ENCODE data around the gene SPDYE6. TPM values are rescaled to one million over a fixed set of nuclear protein-coding genes. Genes with fewer than 3 reads are reported as not detected.
"Not testable (repeated sequence)": the region's sequence is repeated elsewhere in the genome, so short reads cannot be mapped to it uniquely, and the experiment has no call there.

SPDYE6 gene
- total RNA-seq, 2 experiments from 2014 or later: not detected

DNA sequence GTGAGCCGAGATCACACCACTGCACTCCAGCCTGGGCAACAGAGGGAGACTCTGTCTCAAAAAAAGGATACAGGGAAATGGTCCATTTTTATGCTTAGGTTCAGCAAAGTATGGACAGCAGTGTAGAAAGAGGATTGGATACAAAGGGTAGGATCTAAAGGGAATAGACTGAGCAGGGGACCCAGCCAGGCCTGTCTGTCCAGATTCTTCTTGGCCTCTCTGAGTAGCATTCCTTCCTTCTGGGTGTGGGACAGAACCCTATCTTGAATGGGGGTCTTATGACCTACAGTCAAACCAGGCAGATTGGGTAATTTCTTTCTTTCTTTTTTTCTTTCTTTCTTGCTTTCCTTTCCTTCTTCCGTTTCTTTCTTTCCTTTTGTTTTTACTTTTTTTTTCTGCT is 43.9 kb downstream of the SPDYE6 start:
- Mint-ChIP-seq H3K9me3 (no peaks in the 10 kb centered on the region), H3K4me1 (no peaks in the 10 kb centered on the region), H3K27me3 (no peaks in the 10 kb centered on the region), H3K4me3 (no peak overlapping the region), H3K36me3 (no peaks in the 10 kb centered on the region), H3K27ac (no peak overlapping the region)
- no peak for DNase-seq

DNA sequence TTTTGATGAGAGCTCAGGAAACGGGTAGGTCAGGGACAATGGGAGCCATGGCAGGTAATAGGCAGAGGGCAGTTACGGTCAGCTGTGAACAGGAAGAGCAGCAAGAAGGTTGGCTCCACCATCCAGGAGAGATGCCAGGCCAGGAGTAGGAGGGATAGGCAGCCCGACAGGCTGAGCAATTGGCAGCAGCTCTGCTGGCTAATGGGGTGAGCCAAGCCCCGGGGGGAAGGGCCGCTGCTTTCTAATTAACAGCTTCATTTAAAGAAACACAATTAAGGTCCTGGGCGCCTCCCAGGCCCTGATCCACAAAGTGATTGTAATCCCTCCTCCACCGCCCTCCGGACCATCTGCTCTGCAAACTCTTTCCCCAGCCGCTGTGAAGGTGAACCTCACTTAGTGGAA is 45.8 kb downstream of the SPDYE6 start:
- DNase-seq: no peak
- no peaks in the 10 kb centered on the region for H3K36me3 Mint-ChIP-seq
- H3K4me3 Mint-ChIP-seq: no peak overlapping the region
- H3K27ac Mint-ChIP-seq: no peak overlapping the region
- H3K4me1 Mint-ChIP-seq: peaks cover 3% of the 10 kb centered on the region
- no peaks in the 10 kb centered on the region for H3K9me3 Mint-ChIP-seq
- no peaks in the 10 kb centered on the region for H3K27me3 Mint-ChIP-seq

DNA sequence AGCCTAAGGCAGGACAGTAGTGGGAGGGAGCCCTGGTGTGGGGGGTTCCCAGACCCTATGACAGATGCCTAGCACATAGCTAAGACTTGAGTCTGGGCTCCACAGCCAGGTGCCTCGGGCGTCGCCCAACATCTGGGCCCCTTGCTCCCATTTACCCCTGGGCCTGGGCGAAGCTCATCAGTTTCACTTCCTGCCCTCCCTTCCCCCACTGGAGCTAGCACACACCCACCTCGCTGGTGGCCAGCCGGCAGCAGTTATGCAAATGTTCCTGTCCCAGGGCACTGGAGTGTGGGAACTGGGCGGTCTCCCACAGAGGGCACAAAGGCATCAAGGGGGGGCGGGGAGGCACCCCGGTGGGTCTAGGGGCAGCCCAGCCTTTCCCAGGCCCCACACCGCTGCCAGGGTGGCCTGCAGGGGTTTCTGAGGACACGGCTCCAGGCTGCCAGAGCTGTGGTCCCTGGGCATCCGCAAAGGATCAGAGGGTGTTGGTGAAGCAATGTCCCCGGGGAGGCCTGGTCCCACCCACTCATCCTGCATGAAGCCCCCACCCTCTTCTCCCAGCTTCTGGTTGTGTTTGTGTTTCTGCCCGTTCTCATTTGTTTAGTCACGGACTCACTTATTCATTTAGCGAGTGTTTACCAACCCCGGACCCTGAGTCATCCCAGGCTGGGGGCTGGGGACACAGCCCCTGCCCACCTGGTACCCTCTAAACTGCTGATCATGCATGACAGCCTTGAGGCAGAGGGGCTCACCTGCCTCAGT is 49.1 kb downstream of the SPDYE6 start:
- peak; percentile 24 for DNase-seq
- H3K4me1 Mint-ChIP-seq: peaks cover 3% of the 10 kb centered on the region
- H3K4me3 Mint-ChIP-seq: no peak overlapping the region
- H3K27me3 Mint-ChIP-seq: no peaks in the 10 kb centered on the region
- no peak overlapping the region for H3K27ac Mint-ChIP-seq
- H3K36me3 Mint-ChIP-seq: no peaks in the 10 kb centered on the region
- H3K9me3 Mint-ChIP-seq: no peaks in the 10 kb centered on the region

DNA sequence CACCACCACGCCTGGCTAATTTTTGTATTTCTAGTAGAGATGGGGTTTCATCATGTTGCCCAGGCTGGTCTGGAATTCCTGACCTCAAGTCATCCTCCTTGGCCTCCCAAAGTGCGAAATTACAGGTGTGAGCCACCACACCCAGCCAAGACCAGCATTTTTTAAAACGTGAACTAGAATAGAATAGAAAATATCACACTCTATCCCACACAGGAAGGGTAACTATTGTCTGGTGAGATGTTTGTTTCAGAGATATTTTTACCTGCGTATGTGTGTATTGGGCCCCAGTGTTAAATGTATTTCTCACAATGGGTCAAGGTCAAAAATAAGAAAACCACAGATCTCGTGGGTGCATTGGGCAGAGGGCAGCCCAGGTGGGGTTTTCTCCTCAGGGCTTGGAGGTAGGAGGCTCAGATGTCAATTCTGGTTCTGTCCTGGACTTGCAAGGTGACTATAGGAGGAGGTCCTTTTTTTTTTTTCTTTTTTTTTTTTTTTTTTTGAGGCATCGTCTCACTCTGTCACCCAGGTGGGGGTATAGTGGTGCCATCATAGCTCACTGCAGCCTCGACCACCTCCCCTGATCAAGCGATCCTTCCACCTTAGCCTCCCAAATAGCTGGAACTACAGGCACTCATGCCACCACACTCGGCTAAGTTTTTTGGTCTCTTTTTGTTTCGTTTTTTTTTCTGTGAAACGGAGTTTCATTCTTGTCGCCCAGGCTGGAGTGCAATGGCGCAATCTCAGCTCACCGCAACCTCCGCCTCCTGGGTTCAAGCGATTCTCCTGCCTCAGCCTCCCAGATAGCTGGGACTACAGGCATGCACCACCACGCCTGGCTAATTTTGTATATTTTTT is 50.6 kb downstream of the SPDYE6 start:
- no peak for DNase-seq
- Mint-ChIP-seq H3K36me3 (no peaks in the 10 kb centered on the region), H3K27me3 (no peaks in the 10 kb centered on the region), H3K4me1 (peaks cover 3% of the 10 kb centered on the region), H3K4me3 (no peak overlapping the region), H3K27ac (no peak overlapping the region), H3K9me3 (no peaks in the 10 kb centered on the region)

DNA sequence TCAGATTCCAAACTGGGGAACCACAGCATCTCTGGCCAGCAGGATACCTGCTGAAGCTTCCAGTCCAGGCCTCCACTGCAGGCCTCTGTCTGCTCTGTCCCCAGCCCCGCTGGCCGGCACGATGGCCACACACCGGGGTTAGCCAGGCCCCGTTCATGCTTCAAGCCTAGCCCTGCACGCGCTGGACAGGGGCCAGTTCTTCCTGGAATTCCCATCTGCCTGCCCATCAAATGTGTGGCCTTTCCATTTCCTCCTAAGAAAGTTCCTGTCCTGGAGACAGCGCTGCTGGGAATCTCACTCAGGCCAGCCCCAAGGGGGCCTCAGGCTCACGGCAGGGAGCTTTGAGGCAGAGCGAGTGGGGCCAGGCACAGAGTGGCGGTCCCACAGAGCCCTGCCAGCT is 51.6 kb downstream of the SPDYE6 start:
- Mint-ChIP-seq H3K4me3 (no peak overlapping the region), H3K9me3 (no peaks in the 10 kb centered on the region)
- no peak for DNase-seq

DNA sequence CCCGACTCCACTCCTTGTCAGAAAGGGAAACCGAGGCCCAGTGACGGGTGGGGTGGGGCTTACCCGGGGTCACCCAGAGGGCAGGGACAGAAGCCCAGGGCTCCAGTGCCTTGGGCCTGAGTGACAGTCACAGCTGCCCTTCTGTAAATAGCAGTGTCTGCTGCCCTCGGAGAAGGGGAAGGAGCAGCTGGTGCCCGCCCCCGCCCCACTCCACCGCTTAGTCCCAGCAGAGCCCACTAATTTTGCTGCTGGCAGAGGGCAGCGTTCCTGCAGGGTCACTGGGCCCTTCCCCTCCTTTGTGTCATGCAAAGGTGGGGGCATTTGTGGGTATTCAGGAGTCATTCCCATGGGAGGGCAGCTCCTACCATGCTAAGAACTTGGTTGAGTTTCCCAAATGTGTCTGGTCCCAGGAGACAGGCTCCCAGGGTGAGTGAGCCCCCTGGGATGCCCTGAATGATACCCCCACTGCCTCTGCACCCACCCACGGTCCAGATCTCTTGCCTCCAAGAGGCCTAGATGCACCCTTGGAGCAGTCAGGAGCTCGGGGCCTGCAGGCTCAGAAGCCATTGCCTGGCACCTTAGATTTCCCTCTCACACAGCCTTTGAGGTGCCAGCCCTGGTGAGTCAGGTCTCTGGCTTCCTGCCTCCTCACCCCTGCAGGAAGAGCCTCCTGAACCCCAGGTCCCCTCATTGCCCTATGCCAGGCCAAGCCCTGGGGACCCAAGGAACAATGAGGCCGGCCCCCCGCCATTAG is 52.4 kb downstream of the SPDYE6 start:
- Mint-ChIP-seq H3K27ac (no peak overlapping the region), H3K36me3 (no peaks in the 10 kb centered on the region), H3K4me1 (peaks cover 3% of the 10 kb centered on the region), H3K4me3 (no peak overlapping the region), H3K9me3 (no peaks in the 10 kb centered on the region), H3K27me3 (no peaks in the 10 kb centered on the region)
- DNase-seq: no peak

More for the DNA sequence above, 51.6 kb downstream of the SPDYE6 start:
- Mint-ChIP-seq H3K27ac (no peak overlapping the region), H3K36me3 (no peaks in the 10 kb centered on the region), H3K4me1 (peaks cover 3% of the 10 kb centered on the region), H3K27me3 (no peaks in the 10 kb centered on the region)

DNA sequence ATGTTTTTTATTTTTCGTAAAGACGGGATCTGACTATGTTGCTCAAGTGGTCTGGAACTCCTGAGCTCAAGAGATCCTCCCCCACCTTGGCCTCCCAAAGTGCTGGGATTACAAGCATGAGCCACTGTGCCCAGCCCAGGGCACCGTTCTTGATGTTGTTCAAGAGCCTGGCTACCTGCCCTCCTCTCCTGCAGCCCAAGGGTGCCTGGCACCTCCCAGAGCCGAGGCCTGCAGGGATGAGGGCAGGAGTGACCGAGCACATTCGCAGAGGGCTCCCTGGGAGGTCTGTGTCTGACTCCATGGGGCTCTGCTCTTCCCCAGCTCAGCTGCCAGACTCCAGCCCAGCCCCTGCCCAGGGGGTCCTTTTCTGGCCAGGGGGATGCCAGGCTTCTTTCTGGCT is 54.2 kb downstream of the SPDYE6 start:
- Mint-ChIP-seq H3K9me3 (no peaks in the 10 kb centered on the region), H3K36me3 (no peaks in the 10 kb centered on the region), H3K4me1 (peaks cover 2% of the 10 kb centered on the region), H3K4me3 (no peak overlapping the region), H3K27ac (no peak overlapping the region), H3K27me3 (no peaks in the 10 kb centered on the region)
- DNase-seq: no peak

DNA sequence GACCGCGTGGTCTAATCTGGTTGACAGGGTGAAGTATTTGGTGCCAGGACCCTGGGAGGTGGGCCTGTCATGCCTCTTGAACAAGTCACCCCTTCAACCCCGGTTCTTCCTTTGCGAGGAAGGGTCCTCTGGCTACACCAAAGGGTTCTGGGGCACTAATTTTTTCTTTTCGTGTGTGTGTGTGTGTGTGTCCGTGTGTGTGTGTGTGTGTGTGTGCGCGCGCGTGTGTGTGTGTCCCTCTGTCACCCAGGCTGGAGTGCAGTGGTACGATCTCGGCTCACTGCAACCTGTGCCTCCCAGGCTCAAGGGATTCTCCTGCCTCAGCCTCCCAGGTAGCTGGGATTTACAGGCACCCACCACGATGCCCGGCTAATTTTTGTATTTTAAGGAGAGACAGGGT is 54.9 kb downstream of the SPDYE6 start:
- H3K36me3 Mint-ChIP-seq, H3K4me3 Mint-ChIP-seq, H3K27ac Mint-ChIP-seq, H3K27me3 Mint-ChIP-seq, DNase-seq, H3K4me1 Mint-ChIP-seq, H3K9me3 Mint-ChIP-seq: not testable (repeated sequence)

DNA sequence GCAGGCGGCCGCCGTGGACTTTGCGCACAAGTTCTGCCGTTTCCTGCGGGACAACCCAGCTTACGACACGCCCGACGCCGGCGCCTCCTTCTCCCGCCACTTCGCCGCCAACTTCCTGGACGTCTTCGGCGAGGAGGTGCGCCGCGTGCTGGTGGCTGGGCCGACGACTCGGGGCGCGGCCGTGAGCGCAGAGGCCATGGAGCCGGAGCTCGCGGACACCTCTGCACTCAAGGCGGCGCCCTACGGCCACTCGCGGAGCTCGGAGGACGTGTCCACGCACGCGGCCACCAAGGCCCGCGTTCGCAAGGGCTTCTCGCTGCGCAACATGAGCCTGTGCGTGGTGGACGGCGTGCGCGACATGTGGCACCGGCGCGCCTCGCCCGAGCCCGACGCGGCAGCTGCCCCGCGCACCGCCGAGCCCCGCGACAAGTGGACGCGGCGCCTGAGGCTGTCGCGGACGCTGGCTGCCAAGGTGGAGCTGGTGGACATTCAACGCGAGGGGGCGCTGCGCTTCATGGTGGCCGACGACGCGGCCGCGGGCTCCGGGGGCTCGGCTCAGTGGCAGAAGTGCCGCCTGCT is 55.5 kb downstream of the SPDYE6 start:
- Mint-ChIP-seq H3K36me3 (no peaks in the 10 kb centered on the region), H3K4me3 (no peak overlapping the region), H3K4me1 (no peaks in the 10 kb centered on the region), H3K27ac (no peak overlapping the region), H3K27me3 (no peaks in the 10 kb centered on the region), H3K9me3 (no peaks in the 10 kb centered on the region)
- no peak for DNase-seq

DNA sequence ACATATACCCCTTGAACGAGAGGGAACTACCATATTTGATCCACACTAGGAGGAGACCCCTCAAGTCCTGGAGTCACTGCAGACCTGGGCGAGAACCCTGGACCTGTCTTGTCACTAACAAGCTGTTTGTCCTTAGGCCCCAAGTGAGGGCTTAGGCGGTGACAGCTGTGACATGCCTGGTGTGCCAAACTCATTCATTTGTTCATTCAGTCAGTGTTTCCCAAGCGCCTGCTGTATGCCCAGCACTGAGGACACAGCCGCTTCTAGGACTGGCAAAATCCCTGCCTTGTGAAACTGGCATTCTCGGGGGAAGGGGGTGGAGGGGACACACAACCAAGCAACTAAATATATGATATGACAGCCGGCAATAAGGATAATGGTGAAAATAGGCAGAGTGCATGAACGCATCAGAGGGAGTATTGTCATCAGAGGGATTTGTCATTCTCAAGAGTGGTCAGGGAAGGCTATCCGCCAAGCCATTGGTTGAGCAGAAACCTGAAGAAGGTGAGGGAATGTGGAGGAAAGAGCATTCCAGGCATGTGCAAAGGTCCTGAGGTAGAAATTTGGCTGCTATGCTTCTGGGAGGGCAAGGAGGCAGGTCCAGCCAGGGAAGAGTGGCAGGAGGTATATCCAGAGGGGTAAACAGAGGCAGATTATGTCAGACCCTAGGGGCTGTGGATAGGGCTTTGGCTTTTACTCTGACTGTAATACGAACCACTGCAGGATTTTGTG is 58.6 kb downstream of the SPDYE6 start:
- Mint-ChIP-seq H3K27ac (no peak overlapping the region), H3K36me3 (no peaks in the 10 kb centered on the region), H3K4me1 (no peaks in the 10 kb centered on the region), H3K4me3 (no peak overlapping the region), H3K27me3 (no peaks in the 10 kb centered on the region), H3K9me3 (no peaks in the 10 kb centered on the region)
- no peak for DNase-seq

DNA sequence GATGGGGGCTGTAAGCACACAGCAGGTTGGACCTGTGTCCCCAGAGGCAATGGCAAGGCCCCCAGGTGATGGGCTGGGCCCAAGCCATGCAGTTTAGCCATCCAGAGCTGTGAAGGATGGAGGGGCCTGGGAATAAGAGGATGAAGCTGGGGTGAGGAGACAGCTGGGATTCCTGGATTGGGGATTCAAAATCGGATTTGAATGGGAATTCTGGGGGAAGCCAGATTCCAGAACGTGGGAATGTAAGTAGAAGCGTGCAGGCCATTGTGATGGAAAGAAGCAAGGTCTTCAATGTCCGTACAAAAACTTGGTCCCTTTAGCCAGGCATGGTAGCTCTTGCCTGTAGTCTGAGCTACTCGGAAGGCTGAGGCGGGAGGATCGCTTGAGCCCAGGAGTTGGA is 59.7 kb downstream of the SPDYE6 start:
- H3K9me3 Mint-ChIP-seq: no peaks in the 10 kb centered on the region
- H3K27me3 Mint-ChIP-seq: no peaks in the 10 kb centered on the region
- no peak overlapping the region for H3K4me3 Mint-ChIP-seq
- H3K4me1 Mint-ChIP-seq: peaks cover 7% of the 10 kb centered on the region
- H3K36me3 Mint-ChIP-seq: no peaks in the 10 kb centered on the region
- no peak overlapping the region for H3K27ac Mint-ChIP-seq
- DNase-seq: no peak

DNA sequence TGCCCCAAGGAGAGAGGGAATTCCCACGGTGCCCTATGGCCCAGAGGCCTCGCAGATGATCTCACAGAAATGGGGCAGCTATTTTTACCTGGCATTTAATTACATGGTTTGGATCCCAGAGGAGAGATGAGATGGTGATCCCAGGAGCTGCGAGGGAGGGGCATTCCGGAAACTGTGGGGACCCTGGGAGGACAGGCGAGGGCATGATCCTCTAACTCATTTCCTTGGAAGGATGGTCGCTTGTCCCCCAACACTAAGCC is 60.1 kb downstream of the SPDYE6 start:
- H3K27me3 Mint-ChIP-seq: no peaks in the 10 kb centered on the region
- no peak for DNase-seq
- no peaks in the 10 kb centered on the region for H3K9me3 Mint-ChIP-seq
- H3K27ac Mint-ChIP-seq: no peak overlapping the region
- no peaks in the 10 kb centered on the region for H3K36me3 Mint-ChIP-seq
- H3K4me1 Mint-ChIP-seq: peaks cover 11% of the 10 kb centered on the region
- no peak overlapping the region for H3K4me3 Mint-ChIP-seq
